ENCODE measurements around the gene TENT5A.
"Not testable (repeated sequence)": the region's sequence is repeated elsewhere in the genome, so short reads cannot be mapped to it uniquely, and the experiment has no call there.

The TENT5A gene

DNA sequence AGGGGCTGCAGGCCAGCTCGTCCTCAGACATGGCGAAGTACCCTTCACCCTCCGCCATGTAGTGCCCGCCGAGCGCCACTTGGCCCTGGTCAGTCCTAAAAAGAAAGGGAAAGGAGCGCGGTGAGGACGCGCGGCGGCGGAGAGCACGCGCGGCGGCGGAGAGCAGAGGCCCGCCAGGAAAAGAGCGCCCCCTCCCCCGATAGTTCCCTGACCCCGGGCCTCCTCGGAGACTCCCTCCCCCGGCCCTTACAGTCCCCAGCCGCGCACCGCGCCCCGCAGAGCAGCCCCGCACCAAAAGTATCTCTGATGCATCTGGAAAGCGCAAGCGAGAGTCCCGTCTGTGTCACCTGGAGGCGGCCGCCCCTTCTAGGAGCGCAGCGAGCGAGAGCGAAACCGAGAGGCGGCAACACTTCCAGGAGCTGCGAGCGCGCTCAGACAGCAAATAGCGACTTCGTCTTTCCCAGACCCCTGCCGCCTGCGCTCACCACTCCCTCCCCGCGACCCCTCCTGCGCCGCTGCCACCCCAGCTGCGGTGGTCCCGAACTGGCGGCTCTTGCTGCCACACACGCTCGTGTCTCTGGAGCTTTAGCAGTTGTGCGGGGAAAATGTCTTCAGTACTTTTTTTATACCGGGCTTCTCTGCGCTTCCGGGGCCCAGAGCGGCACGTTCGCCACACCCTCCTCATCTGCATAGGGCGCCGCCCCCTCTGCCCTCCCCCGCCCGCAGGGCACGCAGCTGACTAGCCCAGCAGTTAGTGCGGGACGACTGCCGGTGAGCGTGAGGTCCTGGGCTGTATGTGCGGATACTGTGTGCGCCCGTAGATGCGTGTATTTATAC lies at the start of gene TENT5A:
TSS of gene TENT5A (minus strand) at position 598 of the 837 bp plus-strand sequence. CDS start at position 58, 540 bp downstream.
- peak; percentile 96 for DNase-seq (ENCODE audit: low read depth, low spot score)

DNA sequence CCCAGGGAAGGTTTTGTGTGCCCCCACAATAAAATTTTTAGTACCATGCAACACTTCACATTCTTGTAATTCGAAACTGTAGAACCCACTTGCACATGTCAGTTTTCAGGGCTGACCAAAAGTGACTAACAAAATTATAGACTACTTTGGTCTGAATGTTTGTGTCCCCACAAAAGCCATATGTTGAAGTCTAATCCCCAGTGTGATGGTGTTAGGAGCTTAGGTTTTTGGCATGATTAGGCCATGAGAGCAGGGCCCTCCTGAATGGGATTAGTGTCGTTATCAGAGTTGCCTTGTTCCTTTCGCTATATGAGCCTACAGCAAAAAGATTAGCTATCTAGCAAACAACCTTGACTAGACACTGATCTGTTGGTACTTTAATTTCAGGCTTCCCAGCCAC lies 49.0 kb upstream of the TENT5A start:
- DNase-seq (ENCODE audit: low read depth, low spot score): no peak

DNA sequence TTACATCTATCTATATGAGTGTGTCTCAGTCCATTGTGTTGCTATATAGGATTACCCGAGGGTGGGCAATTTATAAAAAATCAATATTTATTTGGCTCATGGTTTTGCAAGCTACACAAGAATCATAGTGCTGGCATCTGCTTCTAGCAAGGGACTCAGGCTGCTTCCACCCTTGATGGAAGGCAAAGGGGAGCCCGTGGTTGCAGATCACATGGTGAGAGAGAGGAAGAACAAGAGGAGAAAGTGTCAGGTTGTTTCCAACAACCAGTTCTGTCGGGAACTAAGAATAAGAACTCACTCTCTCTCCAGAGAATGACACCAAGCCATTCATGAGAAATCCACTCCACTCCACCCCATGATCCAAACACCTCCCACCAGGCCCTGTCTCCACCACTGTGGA lies 48.2 kb upstream of the TENT5A start:
- DNase-seq (ENCODE audit: low read depth, low spot score): no peak

DNA sequence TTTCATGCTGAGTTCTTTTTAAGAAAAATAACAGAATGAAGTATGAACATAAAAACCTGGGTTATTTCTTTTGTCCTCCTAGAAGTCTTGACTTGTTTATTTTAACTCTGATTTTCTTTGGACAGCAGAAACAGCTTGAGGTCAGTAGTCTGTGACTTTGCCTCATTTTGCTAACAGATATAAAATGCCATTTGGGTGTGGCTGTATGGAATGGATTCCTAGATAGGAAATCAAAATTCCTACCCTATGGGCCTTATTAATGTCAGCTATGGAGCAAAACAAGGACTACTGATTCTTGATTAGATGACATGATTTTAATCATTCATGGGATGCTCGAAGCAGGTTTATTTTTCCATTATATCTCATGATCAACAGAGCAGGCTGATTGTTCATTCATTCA lies 46.8 kb upstream of the TENT5A start:
- DNase-seq (ENCODE audit: low read depth, low spot score): no peak

DNA sequence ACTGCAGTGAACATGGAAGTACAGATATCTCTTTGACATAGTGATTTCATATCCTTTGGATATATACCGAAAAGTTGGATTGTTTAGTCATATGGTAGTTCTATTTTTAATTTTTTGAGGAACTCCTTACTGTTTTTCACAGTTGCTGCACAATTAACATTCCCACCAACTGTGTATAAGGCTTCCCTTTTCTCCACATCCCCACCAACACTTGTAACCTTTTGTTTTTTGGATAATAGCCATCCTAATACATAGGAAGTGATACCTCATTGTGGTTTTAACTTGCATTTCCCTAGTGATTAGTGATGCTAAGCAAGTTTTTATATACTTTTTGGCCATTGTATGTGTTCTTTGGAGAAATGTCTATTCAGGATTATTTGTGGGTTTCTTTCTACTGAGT lies 45.1 kb upstream of the TENT5A start:
- DNase-seq (ENCODE audit: low read depth, low spot score): no peak

DNA sequence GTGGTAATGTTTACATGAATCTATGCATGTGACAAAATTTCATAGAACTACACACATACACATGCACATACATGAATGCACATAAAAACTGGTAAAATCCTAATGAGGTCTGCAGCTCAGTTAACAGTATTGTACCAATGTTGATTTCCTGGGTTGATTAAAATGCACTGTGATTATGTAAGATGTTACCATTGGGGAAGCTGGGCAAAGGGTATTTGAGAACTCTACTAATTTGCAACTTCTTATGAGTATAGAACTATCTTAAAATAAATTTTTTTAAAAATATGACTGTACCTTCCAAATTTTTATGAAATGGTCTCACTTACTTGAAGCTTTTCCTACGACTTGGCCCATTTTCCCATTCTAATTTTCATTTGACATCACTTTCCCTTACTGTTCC lies 43.4 kb upstream of the TENT5A start:
- DNase-seq (ENCODE audit: low read depth, low spot score): no peak

DNA sequence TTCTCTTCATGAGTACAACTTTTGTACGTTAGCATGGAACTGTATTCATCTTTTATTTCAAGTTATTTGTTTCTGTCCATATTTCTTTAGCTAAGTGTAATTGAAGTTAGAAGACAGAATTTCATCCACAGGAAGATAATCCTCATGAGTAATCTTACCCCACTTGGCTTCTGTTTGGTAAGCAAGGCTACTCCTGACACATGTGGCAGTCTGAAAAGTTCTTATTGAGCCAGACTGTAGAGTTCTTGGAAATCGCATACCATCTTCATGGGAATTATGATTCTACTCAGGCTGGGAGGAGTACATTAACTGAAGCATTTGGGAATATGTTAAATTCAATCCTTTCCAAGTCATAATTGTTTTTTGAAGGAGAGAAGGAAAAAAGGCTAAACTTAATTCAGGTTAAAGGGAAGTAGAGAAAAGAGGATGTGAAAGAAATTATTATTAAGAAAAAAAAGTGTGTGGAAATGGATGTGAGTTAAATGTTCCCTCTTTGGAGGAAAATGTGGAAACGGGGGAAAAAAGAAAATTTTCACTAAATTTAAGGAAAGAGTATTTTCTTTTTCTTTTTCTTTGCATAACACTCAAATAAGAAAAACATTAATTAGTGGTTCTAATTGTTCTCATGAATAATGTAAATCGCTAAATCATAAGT lies 41.5 kb upstream of the TENT5A start:
- DNase-seq (ENCODE audit: low read depth, low spot score): no peak

DNA sequence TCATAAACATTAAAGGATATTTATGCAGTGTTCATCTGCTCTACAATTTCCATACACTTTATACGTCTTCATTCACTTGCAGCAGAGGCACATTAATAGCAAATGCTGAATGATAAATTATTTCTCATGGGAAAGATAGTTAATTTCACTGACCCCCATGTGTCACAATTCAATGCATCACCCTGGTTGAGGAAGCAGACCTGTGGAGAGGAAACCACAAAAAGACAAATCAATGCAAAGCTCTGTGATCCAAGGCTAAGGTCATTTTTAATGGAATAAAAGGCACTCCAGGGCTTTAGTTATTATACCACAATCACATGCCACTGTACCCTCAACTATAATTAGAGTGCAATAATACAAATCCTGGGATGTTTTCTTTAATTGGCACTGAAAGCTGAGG lies 40.3 kb upstream of the TENT5A start:
- DNase-seq (ENCODE audit: low read depth, low spot score): peak; percentile 35

DNA sequence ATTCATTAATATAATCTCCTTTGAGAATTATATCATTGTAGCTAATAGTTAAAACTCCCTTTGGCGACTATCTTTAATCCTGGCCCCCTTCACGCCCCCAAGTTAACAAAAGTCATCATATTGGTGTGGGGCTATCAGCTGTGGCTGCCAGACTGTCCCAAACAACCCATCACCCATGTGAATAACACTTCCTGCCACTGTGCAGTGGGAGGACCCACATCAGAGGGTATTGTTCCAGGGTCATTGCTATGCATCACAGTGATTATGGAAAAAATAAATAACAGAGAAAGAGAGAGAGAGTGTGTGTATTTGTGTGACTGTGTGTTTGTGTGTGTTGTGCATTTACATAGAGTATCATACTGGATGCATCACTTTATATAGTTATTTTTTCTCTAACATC lies 39.3 kb upstream of the TENT5A start:
- DNase-seq (ENCODE audit: low read depth, low spot score): no peak

DNA sequence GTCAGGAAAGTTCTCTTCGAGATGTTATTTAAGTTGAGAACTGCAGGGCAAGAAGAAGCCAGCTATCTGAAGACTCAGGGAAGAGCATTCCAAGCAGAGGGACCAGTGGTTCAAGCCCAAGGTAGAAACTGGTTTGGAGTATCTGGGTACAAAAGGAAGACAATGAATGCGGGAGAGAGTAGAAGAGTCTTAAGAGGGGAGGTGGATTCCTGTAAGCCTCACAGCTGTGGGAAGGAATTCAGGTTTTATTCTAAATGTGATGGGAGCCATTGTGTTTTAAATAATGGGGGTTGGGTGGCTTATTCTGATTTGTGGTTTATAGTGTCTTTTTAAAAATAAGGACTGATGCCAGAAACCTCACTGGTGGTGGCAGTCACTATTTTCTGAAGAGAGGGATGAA lies 37.6 kb upstream of the TENT5A start:
- no peak for DNase-seq (ENCODE audit: low read depth, low spot score)

DNA sequence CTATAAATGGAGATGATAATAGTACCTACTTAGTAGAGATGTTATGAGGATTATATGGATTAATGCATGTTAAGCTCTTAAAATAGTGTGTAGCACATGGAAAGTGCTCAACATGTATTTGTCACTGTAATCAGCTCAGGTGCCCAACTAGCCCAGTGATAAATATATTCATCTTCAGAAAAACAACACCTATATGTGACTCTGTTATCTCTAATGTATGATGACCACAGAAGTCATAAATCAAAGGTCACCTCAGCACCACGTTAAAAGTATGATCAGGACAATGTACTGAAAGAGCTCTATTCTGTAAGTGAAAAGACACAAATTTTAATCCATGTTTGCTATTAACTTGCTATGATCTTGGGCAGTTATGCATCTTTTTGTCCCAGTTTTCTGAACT lies 36.8 kb upstream of the TENT5A start:
- DNase-seq (ENCODE audit: low read depth, low spot score): no peak

DNA sequence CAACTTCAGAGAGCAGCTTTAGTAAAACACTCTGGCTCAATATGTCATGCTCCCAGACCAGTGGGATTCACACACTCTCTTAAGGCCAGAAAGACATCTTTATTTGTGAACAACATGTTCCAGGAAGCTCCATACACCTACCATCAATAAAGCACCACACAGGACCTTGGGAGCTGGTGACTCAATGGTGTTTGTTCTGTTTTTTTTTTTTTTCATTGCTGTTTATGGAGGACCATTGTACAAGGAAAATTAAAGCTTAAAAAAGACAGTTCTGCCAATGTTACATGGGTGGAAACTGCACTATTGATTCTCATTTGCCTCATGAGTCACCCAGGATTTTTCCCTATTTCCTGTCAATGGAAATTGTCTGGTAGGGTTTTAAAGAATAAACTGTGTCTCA lies 36.3 kb upstream of the TENT5A start:
- no peak for DNase-seq (ENCODE audit: low read depth, low spot score)

DNA sequence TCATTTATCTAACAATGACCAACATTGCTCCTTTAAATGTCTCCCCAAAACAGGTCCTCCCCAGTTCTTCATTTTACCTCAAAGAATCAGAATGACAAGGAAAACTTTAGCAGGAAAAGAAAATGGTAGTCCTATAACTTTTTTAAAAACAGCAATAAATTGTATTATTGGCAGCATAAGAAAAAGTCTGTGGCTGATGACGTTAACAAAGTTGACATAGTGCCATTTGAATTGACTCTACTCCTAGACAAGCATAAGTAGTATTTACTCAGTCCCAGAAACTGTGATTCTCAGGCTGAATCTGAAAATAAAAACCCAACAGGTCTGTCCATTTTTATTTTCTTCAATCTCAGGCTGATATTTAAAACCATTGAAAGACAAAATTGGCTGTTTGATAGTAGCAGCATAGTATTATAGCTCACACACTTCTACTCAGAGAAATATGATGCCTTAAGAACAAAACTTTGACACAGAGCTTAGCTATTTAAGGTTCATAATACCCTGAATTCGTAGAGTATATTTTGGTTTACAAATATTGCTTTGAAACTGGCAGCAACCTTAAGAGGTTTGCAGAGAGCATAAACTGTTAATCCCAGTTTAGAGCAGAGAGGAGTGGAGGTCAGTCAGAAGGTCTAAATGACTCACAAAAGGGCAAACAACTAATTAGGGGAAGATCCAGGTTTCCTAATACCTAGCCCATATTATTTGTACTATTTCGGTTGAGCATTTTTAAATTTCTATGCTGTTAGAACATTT lies 35.0 kb upstream of the TENT5A start:
- peak; percentile 48 for DNase-seq (ENCODE audit: low read depth, low spot score)

DNA sequence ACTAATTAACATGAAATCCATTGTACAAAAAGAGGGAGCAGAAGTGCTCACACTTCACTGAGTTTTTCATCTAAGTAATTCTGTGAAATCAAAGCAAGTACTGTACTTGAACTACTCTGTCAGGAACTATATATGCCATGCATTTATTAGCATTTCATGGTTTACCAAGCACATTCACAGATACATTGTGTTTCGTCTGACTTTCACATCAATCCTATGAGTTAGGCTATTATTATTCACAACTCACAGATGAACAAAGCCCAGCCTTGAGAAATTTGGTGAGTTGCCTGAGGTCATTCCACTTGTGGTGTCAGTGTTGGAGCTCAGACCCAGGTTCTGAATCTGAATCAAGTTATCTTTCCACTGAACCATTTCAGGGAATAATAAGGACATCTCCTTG lies 33.7 kb upstream of the TENT5A start:
- DNase-seq (ENCODE audit: low read depth, low spot score): peak; percentile 31

DNA sequence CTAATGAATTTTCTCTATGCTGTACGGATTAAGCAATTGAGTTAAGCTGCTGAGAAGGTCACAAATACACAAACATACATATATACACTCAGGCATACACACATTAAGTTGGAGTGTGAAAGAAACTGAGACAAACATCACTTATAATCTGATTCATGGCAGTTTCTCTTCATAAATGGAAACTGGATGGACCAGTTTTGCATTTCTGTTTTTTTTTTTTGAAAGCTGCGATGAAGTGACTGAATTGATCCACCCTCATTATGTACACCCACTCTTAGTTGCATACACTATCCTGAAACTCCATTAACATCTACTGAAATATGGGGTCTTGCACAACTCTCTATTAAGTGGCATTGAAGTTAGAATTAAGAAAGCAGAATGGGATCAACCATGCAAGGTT lies 32.9 kb upstream of the TENT5A start:
- no peak for DNase-seq (ENCODE audit: low read depth, low spot score)

DNA sequence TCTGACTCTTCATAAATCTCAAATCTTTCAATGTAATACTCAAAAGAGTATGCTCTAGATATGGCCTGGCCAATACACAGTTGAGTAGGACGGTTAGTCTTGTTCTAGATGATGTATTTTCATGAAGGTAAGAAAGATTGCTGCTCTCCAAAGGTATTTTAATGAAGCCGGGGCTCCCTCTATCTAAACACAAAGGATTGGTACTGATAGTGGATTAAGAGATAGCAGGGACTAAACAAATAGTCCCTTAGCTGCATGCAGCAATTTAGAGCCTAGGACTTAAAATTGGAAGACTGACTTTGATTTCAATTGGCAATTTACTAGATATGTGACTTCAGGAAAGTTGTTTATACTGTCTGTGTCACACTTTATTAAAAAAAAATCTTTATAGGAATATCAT lies 31.4 kb upstream of the TENT5A start:
- DNase-seq (ENCODE audit: low read depth, low spot score): no peak

DNA sequence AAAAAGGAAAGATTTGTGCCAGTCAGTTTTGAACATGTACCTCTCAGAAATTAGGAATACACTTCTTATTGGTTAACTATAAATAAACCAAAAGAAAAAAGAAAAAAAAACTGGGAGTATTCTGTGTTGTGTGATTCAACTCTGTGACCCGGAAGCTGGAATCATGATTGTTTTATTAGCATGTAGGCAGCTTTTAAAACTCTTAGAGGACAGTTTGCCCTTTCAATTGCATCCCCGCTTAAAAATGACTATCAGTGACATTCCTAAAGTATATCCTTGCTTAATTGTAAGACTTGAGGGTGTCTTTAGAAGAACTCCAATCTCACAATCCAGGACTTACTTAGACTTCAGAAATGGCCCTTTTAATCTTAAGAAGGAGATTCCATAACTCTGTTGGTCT lies 29.1 kb upstream of the TENT5A start:
- no peak for DNase-seq (ENCODE audit: low read depth, low spot score)

DNA sequence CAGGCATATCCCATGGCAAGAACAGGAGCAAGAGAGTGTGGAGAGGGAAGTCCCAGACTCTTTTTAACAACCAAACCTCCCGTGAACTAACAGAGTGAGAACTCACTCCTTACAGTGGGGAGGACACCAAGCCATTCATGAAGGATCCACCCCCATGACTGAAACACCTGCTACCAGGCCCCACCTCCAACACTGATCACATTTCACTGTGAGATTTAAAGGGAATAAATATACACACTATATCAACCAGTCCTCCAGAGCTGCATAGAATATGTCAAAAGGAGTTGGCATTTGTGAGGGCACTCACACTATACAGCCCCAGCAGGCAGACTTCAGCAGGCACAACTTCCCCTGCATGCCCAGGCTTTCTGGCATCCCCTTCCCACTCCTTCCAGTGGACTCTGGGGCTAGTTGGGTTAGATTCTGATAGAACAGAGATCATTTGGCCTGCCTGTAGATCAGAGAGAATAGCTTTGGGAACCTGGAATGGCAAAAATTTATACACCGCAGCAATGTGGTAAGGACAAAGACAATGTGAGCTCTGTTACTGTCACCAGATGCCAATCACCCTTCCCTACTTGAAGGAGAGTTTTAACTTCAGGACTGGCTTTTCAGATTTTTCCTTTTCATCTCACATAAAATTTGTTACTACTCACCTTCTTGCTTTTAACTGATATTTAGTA lies 25.2 kb upstream of the TENT5A start:
- peak; percentile 62 for DNase-seq (ENCODE audit: low read depth, low spot score)

DNA sequence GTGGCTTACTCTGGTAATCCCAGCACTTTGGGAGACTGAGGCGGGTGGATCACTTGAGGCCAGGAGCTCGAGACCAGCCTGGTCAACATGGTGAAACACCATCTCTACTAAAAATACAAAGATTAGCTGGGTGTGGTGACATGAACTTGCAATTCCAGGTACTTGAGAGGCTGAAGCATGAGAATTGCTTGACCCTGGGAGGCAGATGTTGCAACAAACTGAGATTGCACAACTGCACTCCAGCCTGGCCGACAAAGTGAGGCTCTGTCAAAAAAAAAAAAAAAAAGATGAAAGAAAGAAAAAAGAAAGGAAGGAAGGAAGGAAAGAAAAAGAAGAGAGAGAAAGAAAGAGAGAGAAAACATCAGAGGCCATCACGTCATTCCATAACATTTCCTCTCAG lies 23.7 kb upstream of the TENT5A start:
- not testable (repeated sequence) for DNase-seq (ENCODE audit: low read depth, low spot score)

DNA sequence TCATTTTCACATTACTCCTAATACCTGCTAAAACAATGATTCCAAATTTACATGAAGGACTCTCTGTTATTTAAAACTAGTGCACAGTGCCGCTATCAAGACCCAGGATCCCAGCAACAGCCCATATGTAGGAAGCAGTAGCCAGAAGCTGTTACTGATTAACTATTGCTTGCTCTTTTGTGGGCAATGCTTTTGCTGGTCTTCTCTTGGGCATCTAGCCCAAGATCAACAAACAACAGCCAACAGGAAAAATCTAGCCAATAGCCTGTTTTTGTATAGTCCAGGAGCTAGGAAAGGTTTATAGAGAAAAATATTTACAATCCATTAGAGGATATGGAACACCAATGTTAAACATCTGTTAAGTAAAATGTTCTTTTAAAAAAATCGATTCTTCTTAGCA lies 22.1 kb upstream of the TENT5A start:
- no peak for DNase-seq (ENCODE audit: low read depth, low spot score)

DNA sequence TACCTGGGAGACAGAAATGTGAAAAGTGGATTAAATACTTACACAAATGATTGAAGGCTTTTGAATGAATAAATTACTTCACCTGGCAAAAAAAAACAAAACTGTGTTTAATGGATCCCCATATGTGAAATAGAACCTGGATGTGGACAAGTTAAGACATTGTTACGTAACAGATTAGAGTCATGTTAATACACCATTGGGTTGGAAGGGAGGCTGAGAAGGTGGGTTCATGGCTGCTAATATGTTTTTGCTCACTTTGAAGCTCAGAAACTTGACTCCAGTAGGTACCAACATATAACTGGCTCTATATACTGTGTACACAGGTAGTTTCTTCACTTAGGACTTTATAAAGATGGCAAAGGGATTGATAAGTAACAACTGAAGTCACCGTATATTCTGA lies 21.4 kb upstream of the TENT5A start:
- DNase-seq (ENCODE audit: low read depth, low spot score): no peak

DNA sequence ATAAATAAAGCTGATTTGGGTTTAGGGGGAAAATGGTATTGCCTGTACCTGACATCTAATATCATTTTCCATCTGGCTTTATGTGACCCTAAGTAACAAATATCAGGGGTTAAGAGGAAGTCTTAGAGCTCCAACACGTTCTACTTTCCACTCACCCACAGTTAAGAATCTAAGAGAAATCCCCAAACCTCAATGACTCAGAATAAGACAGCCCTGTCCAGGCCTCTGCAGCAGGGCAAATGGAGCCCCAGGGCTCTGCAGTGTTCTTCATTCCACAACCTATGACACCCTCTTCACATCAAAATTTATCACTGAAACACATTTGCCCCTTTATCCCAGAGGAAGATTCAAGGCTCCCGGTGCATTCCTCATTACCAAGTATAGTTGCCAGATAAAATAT lies 20.3 kb upstream of the TENT5A start:
- DNase-seq (ENCODE audit: low read depth, low spot score): peak; percentile 56
